ENCODE measurements around the gene NOC2L.

GRCh38 chr1:919271-919872 is 39.7 kb downstream of the NOC2L start:
- TF ChIP-seq CTCF (IDR thresholded peaks at IDR 0.05 in 4 of 5, conservative IDR thresholded peaks at IDR 0.05 in 1 of 5): no peak
- TF ChIP-seq POLR2A (IDR thresholded peaks at IDR 0.05): no peak

All from gastrocnemius medialis (tissue), 4 donors.